ENCODE data around the gene PCDHGA1. TPM values are rescaled to one million over a fixed set of nuclear protein-coding genes. Genes with fewer than 3 reads are reported as not detected.
"Not testable (repeated sequence)": the region's sequence is repeated elsewhere in the genome, so short reads cannot be mapped to it uniquely, and the experiment has no call there.

The PCDHGA1 gene
- polyA plus RNA-seq, 3 donors = not detected

DNA sequence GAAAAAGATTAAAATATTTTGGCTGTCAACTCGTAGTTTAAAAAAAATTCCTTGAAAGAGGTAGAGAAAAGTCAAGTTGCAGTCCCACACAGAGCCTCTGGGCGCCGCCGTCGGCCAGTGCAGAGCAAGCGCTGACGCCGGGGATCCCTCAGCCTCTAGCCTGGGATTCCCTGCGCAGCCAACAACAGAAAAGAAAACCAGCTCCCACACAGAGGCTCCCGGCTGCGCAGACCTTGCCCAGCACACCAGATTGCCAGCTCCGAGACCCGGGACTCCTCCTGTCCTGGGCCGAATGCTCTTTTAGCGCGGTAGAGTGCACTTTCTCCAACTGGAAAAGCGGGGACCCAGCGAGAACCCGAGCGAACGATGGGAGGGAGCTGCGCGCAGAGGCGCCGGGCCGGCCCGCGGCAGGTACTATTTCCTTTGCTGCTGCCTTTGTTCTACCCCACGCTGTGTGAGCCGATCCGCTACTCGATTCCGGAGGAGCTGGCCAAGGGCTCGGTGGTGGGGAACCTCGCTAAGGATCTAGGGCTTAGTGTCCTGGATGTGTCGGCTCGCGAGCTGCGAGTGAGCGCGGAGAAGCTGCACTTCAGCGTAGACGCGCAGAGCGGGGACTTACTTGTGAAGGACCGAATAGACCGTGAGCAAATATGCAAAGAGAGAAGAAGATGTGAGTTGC, 87.3 kb downstream of the PCDHGA1 start, which contains the start of gene PCDHGB7:
PCDHGB7 (plus strand) TSS at position 184 of the 679 bp plus-strand sequence; CDS start at position 367, 183 bp downstream.
- 7% methylated on average over 40 of the region's 47 CpGs for WGBS (ENCODE audit: insufficient coverage)

More for the DNA sequence above, 87.3 kb downstream of the PCDHGA1 start, which contains the start of gene PCDHGB7:
- H3K79me2 ChIP-seq (ENCODE audit: insufficient read depth, low read length); H3K9ac ChIP-seq (ENCODE audit: insufficient read depth, low read length, poor library complexity, severe bottlenecking); H4K20me1 ChIP-seq (ENCODE audit: insufficient read depth, low read length); H3K36me3 ChIP-seq (replicated peaks in 1 of 2; ENCODE audit: control insufficient read depth in 1 of 2, insufficient read depth in 2 of 2, low read length in 2 of 2); H3K27ac ChIP-seq (ENCODE audit: low read depth in 1 of 2, low read length in 2 of 2); H3K27ac Mint-ChIP-seq: not testable (repeated sequence)
- Histone ChIP-seq H2AFZ (ENCODE audit: insufficient read depth, low read depth, low read length, poor library complexity, severe bottlenecking) (peak within 1 kb of the TSS; percentile 80), H3K9me3 (replicated peaks in 1 of 2; ENCODE audit: control insufficient read depth in 1 of 2, insufficient read depth in 1 of 2, low read length in 2 of 2) (peaks cover 40 to 64% of the 10 kb centered on the region in 2 donors), H3K4me3 (replicated peaks in 1 of 3; ENCODE audit: low read depth in 2 of 3, low read length in 3 of 3) (peak within 1 kb of the TSS; percentile 20 to 74 (median 44)), H3K4me2 (replicated peaks; ENCODE audit: extremely low read depth, low read length, poor library complexity, severe bottlenecking) (peak within 1 kb of the TSS; percentile 70), H3K4me1 (ENCODE audit: control insufficient read depth in 1 of 2, insufficient read depth in 2 of 2, low read length in 2 of 2) (peaks cover 31 to 32% of the 10 kb centered on the region in 2 donors), H3K27me3 (ENCODE audit: control insufficient read depth in 2 of 2, insufficient read depth in 2 of 2, low read length in 2 of 2) (peaks cover 82 to 100% of the 10 kb centered on the region in 2 donors)
- TF ChIP-seq, protein P1, sequence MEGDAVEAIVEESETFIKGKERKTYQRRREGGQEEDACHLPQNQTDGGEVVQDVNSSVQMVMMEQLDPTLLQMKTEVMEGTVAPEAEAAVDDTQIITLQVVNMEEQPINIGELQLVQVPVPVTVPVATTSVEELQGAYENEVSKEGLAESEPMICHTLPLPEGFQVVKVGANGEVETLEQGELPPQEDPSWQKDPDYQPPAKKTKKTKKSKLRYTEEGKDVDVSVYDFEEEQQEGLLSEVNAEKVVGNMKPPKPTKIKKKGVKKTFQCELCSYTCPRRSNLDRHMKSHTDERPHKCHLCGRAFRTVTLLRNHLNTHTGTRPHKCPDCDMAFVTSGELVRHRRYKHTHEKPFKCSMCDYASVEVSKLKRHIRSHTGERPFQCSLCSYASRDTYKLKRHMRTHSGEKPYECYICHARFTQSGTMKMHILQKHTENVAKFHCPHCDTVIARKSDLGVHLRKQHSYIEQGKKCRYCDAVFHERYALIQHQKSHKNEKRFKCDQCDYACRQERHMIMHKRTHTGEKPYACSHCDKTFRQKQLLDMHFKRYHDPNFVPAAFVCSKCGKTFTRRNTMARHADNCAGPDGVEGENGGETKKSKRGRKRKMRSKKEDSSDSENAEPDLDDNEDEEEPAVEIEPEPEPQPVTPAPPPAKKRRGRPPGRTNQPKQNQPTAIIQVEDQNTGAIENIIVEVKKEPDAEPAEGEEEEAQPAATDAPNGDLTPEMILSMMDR (IDR thresholded peaks at IDR 0.05) = peak; percentile 77
- H3K4me1 Mint-ChIP-seq = peaks cover 47% of the 10 kb centered on the region
- H3K9me3 Mint-ChIP-seq = peaks cover 16 to 75% (median 58%) of the 10 kb centered on the region in 7 donors
- peaks cover 16 to 39% of the 10 kb centered on the region in 2 donors for H3K36me3 Mint-ChIP-seq
- peak; percentile 56 to 69 (median 57) for DNase-seq
- intact Hi-C loops (cut with micrococcal nuclease) = loop anchor here in 1 of 2 donors (5.0 kb wide), 1 partner anchor 105 kb away; no protein-coding TSS in a partner anchor
- H3K4me3 Mint-ChIP-seq = peak within 1 kb of the TSS; percentile 84 to 93
- H3K27me3 Mint-ChIP-seq (ENCODE audit: low read depth in 3 of 3) = peaks cover 83 to 88% (median 88%) of the 10 kb centered on the region in 3 donors

Measured in CD14-positive monocyte (primary cell).